H1 (cell line): Measurements from ENCODE around the gene GPX6. TPM values are rescaled to one million over a fixed set of nuclear protein-coding genes. Genes with fewer than 3 reads are reported as not detected.
A peak's percentile ranks its signal among the peaks of the same experiment; 100 is the strongest.

Experiments used
- BRCA1 ChIP-seq: IDR thresholded peaks from 2 replicates; pipeline ENCODE4 v1.6.1; 2012; ENCODE audit warnings: low read depth, low read length, improper control_type of control experiment
- CHD7 ChIP-seq: fragments of 300-600 bp; sonication (generic); IDR thresholded peaks from 2 replicates; pipeline ENCODE4 v1.7.1; 2012; ENCODE audit warnings: low read length, moderate library complexity, mild to moderate bottlenecking, inconsistent platforms; ENCODE audit not compliant: insufficient replicate concordance
- GTF2F1 ChIP-seq: IDR thresholded peaks from 2 replicates; pipeline ENCODE4 v1.6.1; 2012; ENCODE audit warnings: low read depth, low read length, improper control_type of control experiment, borderline replicate concordance
- KDM1A ChIP-seq: fragments of 200-600, 300-600 bp; sonication (generic); IDR thresholded peaks from 2 replicates; pipeline ENCODE4 v1.7.1; 2016; ENCODE audit warnings: mild to moderate bottlenecking, low read length, borderline replicate concordance
- NANOG ChIP-seq: IDR thresholded peaks from 2 replicates; pipeline ENCODE4 v1.6.1; 2011; ENCODE audit warnings: low read length, low read depth, mild to moderate bottlenecking, inconsistent platforms; ENCODE audit not compliant: insufficient read depth, poor library complexity, severe bottlenecking
- PHF8 ChIP-seq: fragments of 200-600 bp; sonication (generic); conservative IDR thresholded peaks from 2 replicates; pipeline ENCODE4 v1.7.1; 2012; ENCODE audit warnings: low read depth, mild to moderate bottlenecking, inconsistent platforms, low read length, moderate library complexity
- POLR2A ChIP-seq, 2 experiments: IDR thresholded peaks; 1 replicate in 1 of 2; 2 replicates in 1 of 2; pipeline ENCODE4 v1.6.1; 2011; ENCODE audit warnings: low read depth in 2 of 2, low read length in 2 of 2, mild to moderate bottlenecking in 2 of 2; ENCODE audit errors: control extremely low read depth in 1 of 2
- SIN3A ChIP-seq, 2 experiments: IDR thresholded peaks in 1 of 2; conservative IDR thresholded peaks in 1 of 2; 2 replicates each; pipeline ENCODE4 v1.6.1; 2011 to 2012; ENCODE audit warnings: low read length in 2 of 2, improper control_type of control experiment in 1 of 2, low read depth in 1 of 2, mild to moderate bottlenecking in 1 of 2
- SP4 ChIP-seq: IDR thresholded peaks from 2 replicates; pipeline ENCODE4 v1.6.1; 2012; ENCODE audit warnings: low read length, inconsistent platforms
- TEAD4 ChIP-seq: IDR thresholded peaks from 2 replicates; pipeline ENCODE4 v1.6.1; 2012; ENCODE audit warnings: low read depth, low read length, inconsistent platforms, mixed read lengths
- polyA plus RNA-seq, 7 experiments: library from polyadenylated mRNA; depleted of rRNA in 3 of 7; stranded (reverse) in 5 of 7; unstranded in 2 of 7; fragments of >200 nt in 5 of 7; fragments of 200-250 nt in 2 of 7; gene quantifications; 1 replicate in 5 of 7; 2 replicates in 1 of 7; 4 replicates in 1 of 7; pipeline versions ENCODE4 v1.2.1 to v1.2.3, GENCODE V29; 2011 to 2013; ENCODE audit warnings: missing spikeins in 2 of 7, mixed read lengths in 2 of 7
- total RNA-seq: library from RNA; stranded (reverse); fragmentation: NEBNext Ultra II Directional; extraction: Animal tissue kit (Norgen Biotek cat#: 25700); gene quantifications from 2 replicates; pipeline ENCODE4 v1.2.1, GENCODE V29; 2021

GPX6 gene
- total and polyA plus RNA-seq, 2 of the 8 experiments (the other 6 are each of a cell fraction or from before 2014, with no cell fraction given), result not detected

DNA sequence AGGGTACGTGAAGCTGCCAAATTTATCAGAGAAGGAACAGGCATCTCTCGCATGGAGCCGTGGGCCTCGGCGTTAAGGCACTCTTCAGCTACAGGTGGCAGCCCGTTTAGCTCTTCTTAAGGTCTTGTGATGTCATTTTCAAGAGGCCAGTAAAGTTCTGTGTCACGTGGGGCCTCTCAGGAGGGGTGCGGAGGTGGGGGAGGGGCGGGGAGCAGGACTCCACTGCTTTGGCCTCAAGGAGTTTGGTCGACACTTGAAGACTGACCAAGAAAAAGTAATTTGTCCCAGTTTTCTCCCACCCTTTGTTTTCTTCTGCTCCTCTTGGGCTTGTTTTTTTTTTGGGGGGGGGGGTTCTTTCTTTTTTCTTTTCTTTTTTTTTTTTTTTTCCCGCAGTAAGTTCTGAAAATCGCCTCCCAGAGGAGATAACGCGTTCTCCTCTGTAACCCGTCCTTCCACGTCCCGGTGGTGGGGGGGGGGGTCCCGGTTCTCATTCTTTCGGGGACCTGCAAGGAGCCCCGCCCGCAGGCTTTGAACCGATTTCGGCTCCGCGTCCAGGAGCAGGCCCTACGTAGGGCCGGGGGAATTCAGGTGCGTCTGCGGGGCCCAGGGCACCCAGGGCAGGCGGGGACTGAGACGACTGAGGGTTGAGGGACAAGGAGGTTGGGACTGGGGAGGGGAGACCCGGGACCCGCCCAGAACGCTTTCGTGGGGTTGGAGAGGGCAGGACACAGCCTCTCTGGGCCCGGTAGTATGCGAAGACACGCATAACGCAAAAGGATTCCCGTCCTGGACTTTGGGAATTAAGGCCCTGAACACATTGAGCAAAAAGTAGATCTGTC is 26.0 kb downstream of the GPX6 start (continued):
- TF ChIP-seq GTF2F1 (no peak), TEAD4 (no peak), BRCA1 (no peak), POLR2A (IDR thresholded peaks at IDR 0.05; ENCODE audit: control extremely low read depth in 1 of 2, low read depth in 2 of 2, low read length in 2 of 2) (peak; percentile 52 to 75), CHD7 (no peak), SIN3A (conservative IDR thresholded peaks at IDR 0.05 in 1 of 2, IDR thresholded peaks at IDR 0.05 in 1 of 2; ENCODE audit: low read depth in 1 of 2, low read length in 2 of 2) (peak in 1 of 2 experiments; percentile 35; a peak in 1 of 4 replicates), PHF8 (peak; percentile 62), NANOG (no peak), SP4 (no peak), KDM1A (no peak)
